SK-N-SH (cell line): ENCODE data around the gene ENPEP.

Source experiments
- EP300 ChIP-seq, 2 experiments: IDR thresholded peaks; 2 replicates each; pipeline versions ENCODE4 v1.4.0 to v1.6.1; 2012; ENCODE audit warnings: borderline replicate concordance in 1 of 2, low read depth in 1 of 2, low read length in 1 of 2
- GABPA ChIP-seq: IDR thresholded peaks from 2 replicates; pipeline ENCODE4 v1.4.0; 2012; ENCODE audit warnings: low read depth, mild to moderate bottlenecking
- JUND ChIP-seq: IDR thresholded peaks from 2 replicates; pipeline ENCODE4 v1.4.0; 2012
- POLR2AphosphoS5 ChIP-seq: IDR thresholded peaks from 2 replicates; pipeline ENCODE4 v1.6.1; 2012; ENCODE audit warnings: low read depth, low read length
- TF ChIP-seq, protein P1 (sequence below): fragments of 200-600 bp; sonication (generic); IDR thresholded peaks from 2 replicates; pipeline ENCODE4 v1.6.1; 2017; ENCODE audit warnings: antibody characterized with exemption, mild to moderate bottlenecking, moderate library complexity
- TF ChIP-seq, protein P2 (sequence below): fragments of 150-350 bp; IDR thresholded peaks from 2 replicates; pipeline ENCODE4 v1.6.1; 2016; ENCODE audit warnings: mild to moderate bottlenecking, low read depth, low read length

DNA sequence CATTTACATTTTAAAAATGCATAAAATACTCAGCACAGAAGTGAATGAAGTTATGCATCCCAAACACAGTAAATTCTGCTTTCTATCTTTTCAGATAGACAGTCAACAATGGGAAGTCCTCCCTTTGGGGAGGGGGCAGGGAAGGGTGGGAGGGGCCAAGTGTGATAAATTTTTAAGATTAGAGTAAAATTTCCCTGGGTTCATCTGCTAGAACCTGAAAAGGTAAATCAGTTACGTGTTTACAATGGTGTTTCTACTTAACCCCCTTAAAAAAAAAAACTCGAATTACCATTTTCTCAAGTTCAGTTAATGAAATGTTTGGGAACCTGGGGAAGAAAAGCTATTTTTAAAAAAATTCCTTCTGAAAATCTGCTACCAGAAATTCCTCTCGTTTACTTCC lies 137.8 kb downstream of the ENPEP start:
- TF ChIP-seq, protein P1, sequence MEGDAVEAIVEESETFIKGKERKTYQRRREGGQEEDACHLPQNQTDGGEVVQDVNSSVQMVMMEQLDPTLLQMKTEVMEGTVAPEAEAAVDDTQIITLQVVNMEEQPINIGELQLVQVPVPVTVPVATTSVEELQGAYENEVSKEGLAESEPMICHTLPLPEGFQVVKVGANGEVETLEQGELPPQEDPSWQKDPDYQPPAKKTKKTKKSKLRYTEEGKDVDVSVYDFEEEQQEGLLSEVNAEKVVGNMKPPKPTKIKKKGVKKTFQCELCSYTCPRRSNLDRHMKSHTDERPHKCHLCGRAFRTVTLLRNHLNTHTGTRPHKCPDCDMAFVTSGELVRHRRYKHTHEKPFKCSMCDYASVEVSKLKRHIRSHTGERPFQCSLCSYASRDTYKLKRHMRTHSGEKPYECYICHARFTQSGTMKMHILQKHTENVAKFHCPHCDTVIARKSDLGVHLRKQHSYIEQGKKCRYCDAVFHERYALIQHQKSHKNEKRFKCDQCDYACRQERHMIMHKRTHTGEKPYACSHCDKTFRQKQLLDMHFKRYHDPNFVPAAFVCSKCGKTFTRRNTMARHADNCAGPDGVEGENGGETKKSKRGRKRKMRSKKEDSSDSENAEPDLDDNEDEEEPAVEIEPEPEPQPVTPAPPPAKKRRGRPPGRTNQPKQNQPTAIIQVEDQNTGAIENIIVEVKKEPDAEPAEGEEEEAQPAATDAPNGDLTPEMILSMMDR, result no peak
- TF ChIP-seq, protein P2, sequence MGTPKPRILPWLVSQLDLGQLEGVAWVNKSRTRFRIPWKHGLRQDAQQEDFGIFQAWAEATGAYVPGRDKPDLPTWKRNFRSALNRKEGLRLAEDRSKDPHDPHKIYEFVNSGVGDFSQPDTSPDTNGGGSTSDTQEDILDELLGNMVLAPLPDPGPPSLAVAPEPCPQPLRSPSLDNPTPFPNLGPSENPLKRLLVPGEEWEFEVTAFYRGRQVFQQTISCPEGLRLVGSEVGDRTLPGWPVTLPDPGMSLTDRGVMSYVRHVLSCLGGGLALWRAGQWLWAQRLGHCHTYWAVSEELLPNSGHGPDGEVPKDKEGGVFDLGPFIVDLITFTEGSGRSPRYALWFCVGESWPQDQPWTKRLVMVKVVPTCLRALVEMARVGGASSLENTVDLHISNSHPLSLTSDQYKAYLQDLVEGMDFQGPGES, result no peak
- TF ChIP-seq POLR2AphosphoS5 (no peak), JUND (no peak), GABPA (no peak), EP300 (IDR thresholded peaks at IDR 0.05; ENCODE audit: borderline replicate concordance in 1 of 2, low read depth in 1 of 2, low read length in 1 of 2) (no peak)
